GM18909 (cell line): ENCODE measurements around the gene PON3.
"Not testable (repeated sequence)": the region's sequence is repeated elsewhere in the genome, so short reads cannot be mapped to it uniquely, and the experiment has no call there.

Source experiments
- ATAC-seq: cut with Tn5 transposase; IDR thresholded peaks from one replicate; pipeline ENCODE4 v1.9.1; 2021; ENCODE audit warnings: mild to moderate bottlenecking; ENCODE audit not compliant: unreplicated experiment, poor library complexity

Gene PON3

DNA sequence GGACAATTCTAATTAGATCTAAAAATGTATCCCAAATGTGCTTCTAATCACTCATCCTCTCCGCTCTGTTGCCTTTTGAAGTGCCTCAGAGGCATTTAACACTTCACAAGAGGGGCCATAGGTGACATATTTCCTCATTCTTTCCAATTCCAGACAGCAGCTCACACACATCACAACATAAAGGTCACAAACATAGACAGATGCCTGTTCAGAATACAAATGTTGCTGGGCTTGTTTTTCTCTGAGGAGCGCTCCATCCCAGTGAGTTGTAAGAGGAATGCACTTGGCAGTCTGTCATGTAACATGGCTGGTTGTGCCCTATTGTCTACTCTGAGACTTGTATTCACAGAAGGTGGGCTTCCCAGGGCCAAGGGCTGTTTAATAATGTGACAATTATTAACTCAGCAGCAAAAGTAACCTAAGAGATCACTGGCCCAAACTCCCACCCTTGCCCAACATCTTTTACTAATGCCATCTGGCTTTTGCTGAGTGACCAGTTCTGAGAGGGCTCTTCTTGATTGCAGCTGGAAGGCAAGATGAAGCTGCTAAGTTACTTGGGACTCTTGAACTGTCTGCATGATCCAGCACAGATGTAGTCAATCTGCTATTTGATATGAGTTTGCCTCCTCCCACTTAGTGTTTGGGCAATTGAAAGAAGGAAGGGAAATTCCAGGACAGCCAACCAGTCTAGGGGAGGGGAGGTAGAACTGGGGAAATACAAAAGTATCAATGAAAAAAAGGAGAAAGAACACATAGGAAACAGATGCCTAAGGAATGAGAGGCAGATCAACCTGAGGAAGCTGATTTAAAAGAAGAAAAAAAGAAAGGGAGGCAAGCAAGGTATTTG is 25.0 kb upstream of the PON3 start:
- no peak for ATAC-seq

DNA sequence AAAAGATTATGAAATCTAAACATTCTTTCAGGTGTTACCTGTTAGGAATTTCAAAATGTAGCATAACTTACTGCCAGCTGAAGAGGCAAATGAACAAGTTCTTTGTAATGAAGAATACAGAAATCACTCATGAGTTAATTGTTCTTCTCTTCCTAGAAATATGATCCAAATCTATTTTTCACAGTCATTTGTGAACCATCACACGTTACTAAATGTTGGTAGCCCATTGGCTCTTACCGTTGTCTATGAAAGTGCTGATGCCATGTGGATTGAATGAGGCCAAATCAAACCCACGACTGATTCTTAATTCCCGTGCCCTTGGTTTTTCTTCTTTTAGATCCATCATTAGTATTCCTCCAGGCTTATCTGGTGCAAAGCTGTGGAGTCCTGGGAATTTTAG is 15.9 kb upstream of the PON3 start:
- no peak for ATAC-seq

DNA sequence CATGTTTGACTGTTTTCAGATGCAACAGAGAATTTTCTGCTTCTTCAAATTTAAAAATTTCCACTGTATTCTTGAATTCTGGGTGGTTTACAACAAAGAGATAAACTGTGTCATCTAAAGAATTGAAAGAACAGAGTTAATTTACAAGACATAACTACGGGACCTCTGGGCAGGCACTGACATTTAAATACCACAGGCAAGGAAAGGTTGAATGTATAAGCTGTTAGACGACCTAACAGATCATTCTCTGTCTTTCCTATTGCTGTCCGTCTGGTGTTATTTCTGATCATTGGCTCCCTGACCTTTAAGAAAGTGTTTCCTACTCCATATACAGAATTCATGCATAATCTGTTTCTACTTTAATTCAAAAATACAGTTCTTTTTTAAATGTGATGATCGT is 15.5 kb upstream of the PON3 start:
- ATAC-seq = no peak

DNA sequence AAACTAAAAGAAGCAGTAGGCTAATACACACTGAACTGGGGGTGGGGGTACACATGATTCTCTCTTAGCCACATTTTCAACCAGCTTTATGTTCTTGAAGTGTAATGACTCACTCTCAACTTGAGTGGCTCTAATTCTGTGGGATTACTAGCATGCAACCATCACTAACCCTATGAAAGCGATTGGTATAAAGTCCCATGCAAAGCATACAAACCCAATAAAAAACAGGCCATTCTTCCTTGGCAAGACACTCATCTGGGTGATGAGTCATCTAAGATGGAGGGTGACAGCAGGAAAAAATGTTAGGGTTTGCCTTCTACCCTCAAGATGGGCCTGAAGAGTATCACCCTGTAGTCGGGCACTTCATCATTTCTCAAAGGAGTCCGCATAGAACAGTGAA is 14.9 kb upstream of the PON3 start:
- ATAC-seq = no peak

DNA sequence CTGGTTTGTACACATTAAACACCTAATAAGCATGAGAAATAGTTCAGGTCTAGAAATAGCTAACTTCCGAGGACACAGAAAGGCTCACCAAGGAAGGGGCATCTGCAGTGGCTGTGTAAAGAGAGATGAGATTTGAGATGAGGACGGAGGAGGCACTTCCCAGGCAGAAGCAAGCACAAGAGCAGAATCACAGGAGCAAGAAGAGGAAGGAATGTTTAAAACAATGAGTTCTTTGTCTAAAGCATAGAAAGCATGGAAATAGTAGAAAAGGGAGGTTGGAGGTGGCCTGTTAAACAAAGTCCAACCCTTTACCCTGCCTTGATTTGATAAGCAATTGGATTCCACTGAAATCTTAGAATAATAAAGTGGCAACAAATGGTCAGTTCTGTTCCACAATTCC is 11.6 kb upstream of the PON3 start:
- no peak for ATAC-seq

DNA sequence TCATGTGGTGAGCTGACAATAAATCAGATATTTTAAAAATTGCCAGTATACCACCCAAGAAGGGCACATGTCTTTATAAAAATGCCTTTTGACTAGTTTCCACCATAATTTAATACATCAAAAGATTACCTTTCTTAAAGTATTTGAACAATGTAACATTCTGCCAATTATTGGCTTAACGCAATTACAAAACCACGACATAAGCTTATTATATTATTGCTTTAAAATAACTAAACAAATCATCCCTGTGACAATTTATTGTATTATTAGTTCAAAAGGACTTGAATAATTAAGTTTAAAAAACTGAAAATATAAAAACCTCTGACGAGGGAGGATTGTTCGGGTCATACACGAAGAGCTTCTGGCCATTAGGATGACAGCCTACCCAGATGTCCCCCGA is 9.6 kb upstream of the PON3 start:
- no peak for ATAC-seq

DNA sequence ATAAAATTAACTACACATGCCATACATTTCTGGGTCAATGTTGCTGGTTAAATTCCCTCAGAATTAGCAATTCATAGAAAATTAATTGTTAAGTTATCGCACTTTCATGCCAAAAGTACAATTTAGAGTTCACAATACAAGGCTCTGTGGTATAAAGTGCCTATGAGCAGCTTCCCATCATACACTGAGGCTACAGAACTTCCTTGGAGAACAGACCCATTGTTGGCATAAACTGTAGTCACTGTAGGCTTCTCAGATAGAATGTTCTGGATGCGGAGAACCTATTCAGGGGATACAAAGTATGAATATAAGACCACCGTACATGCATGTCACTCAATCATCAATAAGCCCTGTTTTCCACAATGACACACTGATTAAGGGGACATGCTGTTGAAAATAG is 9.0 kb upstream of the PON3 start:
- ATAC-seq = no peak

DNA sequence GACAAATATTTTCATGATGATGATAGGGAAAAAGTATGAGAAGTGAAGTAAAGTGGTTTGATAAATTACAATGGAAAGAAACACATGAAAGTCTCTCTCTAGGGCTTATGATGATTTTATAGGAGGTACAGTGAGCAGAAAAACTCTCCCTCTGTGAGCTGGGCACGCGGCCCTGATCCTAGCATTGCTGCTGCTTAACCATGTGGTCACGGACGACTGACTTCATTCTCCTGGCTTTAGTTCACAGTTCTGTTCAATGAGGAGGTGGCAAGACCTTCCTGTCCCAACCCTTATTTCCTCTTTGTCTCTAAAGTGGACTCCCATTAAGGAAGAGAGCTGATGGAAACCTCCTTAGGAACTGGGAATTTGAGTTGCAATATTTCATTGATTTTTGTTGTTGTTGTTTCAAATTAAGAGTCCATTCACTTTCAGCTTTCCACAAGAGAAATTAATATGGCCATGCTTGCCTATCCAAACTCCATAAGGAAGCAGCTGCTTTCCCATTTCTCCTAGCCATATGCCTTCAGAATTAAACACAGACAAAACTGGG is 8.2 kb upstream of the PON3 start:
- no peak for ATAC-seq

DNA sequence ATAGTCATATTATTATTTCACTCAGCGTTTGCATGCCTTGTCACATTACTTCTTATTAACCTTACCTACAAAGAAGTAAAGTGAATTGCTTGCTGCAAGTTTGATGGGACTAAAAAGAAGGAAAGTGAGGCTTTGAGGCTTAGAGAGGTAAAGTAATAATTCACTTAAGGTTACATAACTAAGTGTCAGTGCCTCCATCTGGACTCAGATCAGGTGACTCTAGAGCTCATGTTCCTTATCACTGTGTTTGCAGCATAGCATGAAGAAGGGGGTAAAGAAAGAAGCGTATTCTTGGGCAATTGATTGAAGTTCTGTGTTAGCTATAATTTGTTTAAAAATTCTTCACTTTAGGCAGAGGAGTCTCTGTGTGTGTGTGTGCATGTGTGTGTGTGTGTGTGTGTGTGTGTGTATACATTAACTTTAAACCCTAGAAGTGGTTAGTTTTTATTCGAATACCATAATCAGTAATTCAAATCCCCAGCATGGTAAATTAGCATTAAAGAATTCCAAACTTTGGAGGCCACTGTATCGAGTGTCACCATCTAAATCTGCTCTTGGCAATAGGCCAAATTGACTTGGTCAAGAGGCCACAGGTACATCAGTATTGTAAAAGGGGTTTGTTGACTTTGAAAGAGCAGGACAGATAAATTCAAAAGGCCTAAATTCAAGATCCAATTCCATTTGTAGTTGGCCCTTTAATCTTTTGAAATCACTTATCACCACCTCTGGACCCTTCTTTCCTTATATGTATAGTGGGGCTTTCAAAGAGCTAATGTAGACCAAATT is 2.2 kb upstream of the PON3 start:
- ATAC-seq = no peak

DNA sequence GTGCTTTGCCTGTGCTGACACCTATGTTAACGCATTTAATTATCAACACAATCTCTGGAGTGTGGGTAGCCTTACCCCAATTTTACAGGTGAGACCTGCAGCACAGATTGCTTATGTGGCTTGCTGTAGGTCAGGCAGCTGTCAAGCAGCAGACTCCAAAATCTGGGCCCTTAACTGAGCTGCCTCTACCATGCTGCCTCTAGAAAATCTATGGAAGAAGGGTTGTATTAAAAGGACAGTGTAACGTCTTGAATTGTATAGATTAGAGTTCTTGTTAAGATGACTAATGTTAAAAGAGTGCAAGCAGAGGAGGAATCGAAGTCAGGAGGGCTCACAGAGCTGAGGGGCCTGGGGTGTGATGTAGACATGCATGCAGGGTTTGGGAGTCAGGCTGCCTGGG is 1.2 kb upstream of the PON3 start:
- no peak for ATAC-seq

DNA sequence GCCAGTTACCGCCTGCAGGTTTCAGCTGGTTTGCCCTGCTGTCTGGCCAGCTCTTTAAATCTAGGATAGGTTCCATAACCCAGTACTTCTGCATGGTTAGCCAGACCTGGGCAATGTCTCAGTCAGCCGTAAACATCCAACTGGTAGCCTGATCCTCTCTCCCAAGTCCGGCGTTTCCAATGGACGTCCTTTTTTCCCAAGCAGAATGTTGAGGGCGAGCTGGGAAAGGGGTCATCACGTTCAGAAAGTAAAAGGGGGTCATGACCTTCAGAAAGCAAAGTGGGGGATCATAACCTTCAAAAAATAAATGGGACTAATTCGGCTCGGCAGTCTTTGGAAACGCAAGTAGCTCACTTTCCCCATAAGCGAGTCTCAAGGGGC is 430 bp downstream of the PON3 start:
- no peak for ATAC-seq

DNA sequence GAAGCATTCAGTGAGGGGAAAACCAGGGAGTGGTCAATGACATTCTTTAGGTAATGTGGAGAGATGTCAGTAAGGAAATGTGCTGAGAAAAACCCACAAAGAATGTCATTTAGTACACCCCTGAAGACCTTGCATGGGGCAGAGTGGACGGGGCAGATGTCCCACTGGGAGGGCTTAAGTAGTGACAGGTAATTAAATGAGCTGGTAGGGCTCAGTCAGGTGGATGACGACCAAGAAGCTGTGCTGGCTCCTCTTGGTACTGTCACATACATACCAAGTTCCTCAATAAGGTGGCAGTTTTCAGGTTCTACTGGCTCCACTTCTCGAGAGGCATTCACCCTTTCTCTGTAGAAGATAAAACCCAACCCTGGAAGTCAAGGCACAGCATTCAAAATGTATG is 1.8 kb downstream of the PON3 start:
- no peak for ATAC-seq

DNA sequence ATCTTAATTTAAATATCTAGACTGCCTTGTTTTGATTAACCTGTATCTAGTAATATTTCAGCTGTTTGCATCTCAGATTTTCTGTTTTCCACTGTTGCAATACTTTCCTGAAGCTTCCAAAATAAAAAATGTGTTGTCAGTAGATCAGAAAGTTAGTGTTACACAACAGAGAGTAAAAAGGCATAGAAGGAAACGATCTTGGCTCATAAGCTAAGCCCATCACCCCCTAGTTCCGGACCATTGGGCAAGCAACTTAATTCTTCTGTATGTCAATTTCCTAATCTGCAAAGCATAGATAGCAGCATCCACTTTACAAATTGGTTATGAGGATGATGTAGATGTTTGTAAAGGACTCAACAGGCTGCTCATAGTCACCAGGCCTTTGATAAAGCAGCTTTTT is 4.4 kb downstream of the PON3 start:
- ATAC-seq = no peak

DNA sequence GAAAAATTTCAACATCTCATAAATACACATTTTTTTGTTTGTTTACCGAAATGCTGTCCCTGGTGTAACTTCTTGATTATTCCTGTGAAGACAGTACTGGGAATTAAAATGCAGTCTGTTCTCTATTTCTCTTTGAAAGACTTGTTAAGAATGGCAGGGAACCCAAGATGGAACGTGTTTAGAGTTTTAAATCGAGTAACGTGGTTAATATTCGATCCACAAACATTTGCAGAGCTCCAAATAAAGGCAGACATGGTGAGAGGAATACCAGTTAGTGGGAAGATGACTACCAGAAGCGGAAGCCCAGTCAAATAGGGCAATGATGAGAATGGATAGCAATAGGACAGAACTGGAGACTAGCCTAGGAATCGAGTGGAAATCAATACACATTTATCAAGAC is 6.7 kb downstream of the PON3 start:
- no peak for ATAC-seq

DNA sequence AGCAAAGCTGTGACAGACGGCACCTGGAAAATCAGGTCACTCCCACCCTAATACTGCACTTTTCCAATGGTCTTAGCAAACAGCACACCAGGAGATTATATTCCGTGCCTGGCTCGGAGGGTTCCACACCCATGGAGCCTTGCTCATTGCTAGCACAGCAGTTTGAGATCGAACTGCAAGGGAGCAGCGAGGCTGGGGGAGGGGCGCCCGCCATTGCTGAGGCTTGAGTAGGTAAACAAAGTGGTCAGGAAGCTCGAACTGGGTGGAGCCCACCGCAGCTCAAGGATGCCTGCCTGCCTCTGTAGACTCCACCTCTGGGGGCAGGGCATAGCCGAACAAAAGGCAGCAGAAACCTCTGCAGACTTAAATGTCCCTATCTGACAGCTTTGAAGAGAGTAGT is 16.7 kb downstream of the PON3 start:
- ATAC-seq = not testable (repeated sequence)

DNA sequence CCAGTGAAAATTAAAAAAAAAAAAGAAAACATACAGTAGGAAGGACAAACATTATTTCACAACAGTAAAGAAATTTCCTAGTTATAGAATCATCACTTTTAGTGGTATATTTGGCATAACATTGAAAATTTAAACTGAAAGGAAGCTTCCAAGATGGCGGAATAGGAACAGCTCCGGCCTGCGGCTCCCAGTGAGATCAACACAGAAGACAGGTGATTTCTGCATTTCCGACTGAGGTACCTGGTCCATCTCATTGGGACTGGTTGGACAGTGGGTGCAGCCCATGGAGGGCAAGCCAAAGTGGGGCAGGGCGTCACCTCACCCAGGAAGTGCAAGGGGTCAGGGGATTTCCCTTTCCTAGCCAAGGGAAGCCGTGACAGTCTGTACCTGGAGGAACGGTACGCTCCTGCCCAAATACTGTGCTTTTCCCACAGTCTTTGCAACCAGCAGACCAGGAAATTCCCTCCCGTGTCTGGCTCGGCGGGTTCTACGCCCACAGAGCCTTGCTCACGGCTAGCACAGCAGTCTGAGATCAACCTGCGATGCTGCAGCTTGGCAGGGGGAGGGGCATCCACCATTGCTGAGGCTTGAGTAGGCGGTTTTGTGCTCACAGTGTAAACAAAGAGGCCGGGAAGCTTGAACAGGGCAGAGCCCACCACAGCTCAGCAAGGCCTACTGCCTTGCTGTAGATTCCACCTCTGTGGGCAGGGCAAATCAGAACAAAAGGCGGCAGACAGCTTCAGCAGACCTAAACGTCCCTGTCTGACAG is 19.4 kb downstream of the PON3 start:
- ATAC-seq = no peak

DNA sequence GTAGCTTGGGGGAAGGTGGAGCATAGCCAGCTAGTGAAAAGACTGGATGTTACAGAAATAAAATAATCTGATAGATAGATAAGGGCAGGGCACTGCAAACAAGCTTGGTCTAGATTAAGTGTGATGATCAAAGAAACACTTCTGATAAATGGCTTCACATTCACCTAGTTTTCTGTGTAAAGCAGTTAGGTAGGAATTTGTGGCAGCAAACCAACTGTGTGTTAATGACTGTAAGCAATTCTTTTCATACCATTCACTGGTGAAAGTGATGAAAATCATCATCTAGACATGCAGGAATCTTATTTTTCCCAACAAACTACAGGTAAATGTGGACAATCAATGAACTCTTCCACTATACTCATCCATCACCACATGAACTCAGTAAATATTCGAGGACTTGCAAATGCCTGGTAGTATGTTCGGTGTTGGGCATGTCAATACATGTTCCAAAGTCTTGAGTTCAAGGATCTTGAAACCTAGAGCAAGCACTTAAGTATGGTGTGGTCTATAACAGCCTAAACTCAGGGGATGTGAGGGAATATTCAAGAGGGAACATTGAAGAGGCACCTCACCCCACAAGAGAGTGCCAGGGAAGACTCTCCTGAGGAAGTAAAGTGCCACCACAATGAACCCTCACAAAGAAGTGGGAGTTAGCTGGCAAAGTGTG is 20.5 kb downstream of the PON3 start:
- ATAC-seq = no peak

DNA sequence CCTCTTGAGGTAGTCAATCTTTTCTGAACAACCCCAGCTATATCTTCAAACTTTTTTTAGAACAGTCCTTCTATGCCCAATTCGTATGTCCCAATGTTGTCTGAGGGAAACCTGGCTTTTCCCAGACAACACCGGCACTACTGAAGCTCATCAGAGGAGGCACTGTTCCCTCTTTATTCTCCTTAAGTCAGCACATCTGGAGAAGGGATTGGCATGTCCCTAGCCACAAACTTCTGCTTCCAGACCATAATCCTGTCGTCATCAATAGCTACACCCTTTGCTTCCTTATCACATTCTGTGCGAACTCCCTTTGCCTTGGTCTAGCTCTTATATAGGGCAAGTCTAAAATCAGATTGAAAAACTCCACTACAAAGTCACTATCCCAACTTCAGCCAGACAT is 22.9 kb downstream of the PON3 start:
- ATAC-seq = no peak

DNA sequence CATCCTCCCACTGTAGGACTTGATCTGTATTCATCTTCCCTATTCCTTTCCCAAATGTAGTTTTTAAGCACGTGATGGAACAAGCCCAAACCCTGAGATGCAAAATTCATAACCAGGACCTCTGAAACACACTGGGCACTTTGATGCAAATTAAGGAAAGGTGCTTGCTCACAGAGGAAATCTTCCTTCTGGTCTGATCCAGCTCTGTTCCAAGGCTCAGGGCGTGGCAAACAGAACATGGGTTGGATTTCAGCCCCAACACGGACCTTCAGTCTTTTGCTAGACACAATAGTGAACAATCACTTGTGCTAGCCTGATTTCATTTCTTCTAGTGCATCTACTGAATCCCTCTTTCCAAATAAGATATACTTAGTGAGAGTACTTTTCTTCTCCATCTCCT is 27.9 kb downstream of the PON3 start:
- no peak for ATAC-seq

DNA sequence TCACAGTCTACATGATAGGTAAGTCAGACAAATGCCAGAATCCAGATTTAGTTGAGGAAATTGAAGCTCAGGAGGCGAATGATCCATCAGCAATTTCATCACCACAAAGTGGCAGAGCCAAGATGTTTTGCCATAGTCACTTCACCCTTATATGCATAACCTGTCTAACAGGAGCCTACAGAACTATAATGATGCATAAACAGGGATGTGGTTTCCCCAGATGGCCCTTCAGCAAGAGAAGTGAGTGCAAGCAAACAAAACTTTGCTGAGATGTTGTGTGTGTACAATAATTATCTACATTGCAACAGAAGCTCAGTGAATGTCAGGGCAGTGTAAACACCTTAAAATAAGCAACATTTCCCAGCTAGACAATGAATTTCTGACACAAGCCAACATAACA is 28.6 kb downstream of the PON3 start:
- no peak for ATAC-seq
